Measurements from ENCODE around the gene SDR42E2.

Gene SDR42E2

GRCh38 chr16:22235839-22236745 is 73.8 kb downstream of the SDR42E2 start:
- DNase-seq: no peak
- H4K20me1 ChIP-seq (ENCODE audit: insufficient read depth, low read length): peaks cover 2% of the 10 kb centered on the region; the same call in 1 of the 2 replicates
- H2AFZ ChIP-seq (ENCODE audit: low read depth, low read length): no peak overlapping the region
- peaks cover 3% of the 10 kb centered on the region for H3K9me3 ChIP-seq (ENCODE audit: insufficient read depth, low read length, severe bottlenecking)
- no peak for ATAC-seq (ENCODE audit: insufficient read depth, low read depth)
- H3K36me3 ChIP-seq (ENCODE audit: insufficient read depth, low read length): peaks cover 30% of the 10 kb centered on the region
- no peaks in the 10 kb centered on the region for H3K27me3 ChIP-seq (ENCODE audit: insufficient read depth, low read length, poor library complexity)
- H3K4me2 ChIP-seq (ENCODE audit: insufficient read depth, low read length): no peak overlapping the region
- no peak overlapping the region for H3K4me3 ChIP-seq (ENCODE audit: low read depth in 1 of 2, low read length in 2 of 2)
- H3K9ac ChIP-seq (ENCODE audit: low read depth, low read length): no peak overlapping the region
- no peak overlapping the region for H3K27ac ChIP-seq (ENCODE audit: low read length)
- 0 out of 2 replicates have a peak, but pooled peaks cover 5% of the 10 kb centered on the region for H3K79me2 ChIP-seq (ENCODE audit: insufficient read depth, low read length)
- TF ChIP-seq CTCF (IDR thresholded peaks at IDR 0.05; ENCODE audit: borderline replicate concordance, extremely low read depth, low read length, poor library complexity, severe bottlenecking) (no peak), EZH2 (IDR thresholded peaks at IDR 0.05; ENCODE audit: borderline replicate concordance, low read depth, low read length, severe bottlenecking) (no peak)
- H3K4me1 ChIP-seq (ENCODE audit: insufficient read depth, low read length): peaks cover 9% of the 10 kb centered on the region

GRCh38 chr16:22239131-22239805 is 77.0 kb downstream of the SDR42E2 start:
- Histone ChIP-seq H3K4me3 (ENCODE audit: low read depth in 1 of 2, low read length in 2 of 2) (no peak overlapping the region), H2AFZ (ENCODE audit: low read depth, low read length) (no peak overlapping the region), H3K9ac (ENCODE audit: low read depth, low read length) (no peak overlapping the region), H3K4me1 (ENCODE audit: insufficient read depth, low read length) (peaks cover 15% of the 10 kb centered on the region), H3K36me3 (ENCODE audit: insufficient read depth, low read length) (peaks cover 19% of the 10 kb centered on the region), H4K20me1 (ENCODE audit: insufficient read depth, low read length) (no peaks in the 10 kb centered on the region), H3K27me3 (ENCODE audit: insufficient read depth, low read length, poor library complexity) (no peaks in the 10 kb centered on the region), H3K4me2 (ENCODE audit: insufficient read depth, low read length) (no peak overlapping the region), H3K9me3 (ENCODE audit: insufficient read depth, low read length, severe bottlenecking) (peaks cover 3% of the 10 kb centered on the region), H3K79me2 (ENCODE audit: insufficient read depth, low read length) (0 out of 2 replicates have a peak, but pooled peaks cover 5% of the 10 kb centered on the region), H3K27ac (ENCODE audit: low read length) (peak overlapping the region; percentile 57)
- no peak for ATAC-seq (ENCODE audit: insufficient read depth, low read depth)
- TF ChIP-seq CTCF (IDR thresholded peaks at IDR 0.05; ENCODE audit: borderline replicate concordance, extremely low read depth, low read length, poor library complexity, severe bottlenecking): no peak
- no peak for TF ChIP-seq EZH2 (IDR thresholded peaks at IDR 0.05; ENCODE audit: borderline replicate concordance, low read depth, low read length, severe bottlenecking)
- DNase-seq: no peak

- no peak overlapping the region for H3K4me3 ChIP-seq (ENCODE audit: low read depth in 1 of 2, low read length in 2 of 2)
- ATAC-seq (ENCODE audit: insufficient read depth, low read depth) (no peak), DNase-seq (no peak)
- H2AFZ ChIP-seq (ENCODE audit: low read depth, low read length): no peak overlapping the region
- H3K36me3 ChIP-seq (ENCODE audit: insufficient read depth, low read length): peaks cover 27% of the 10 kb centered on the region
- no peak overlapping the region for H3K4me2 ChIP-seq (ENCODE audit: insufficient read depth, low read length)
- no peak overlapping the region; the same call in 1 of the 2 replicates for H3K9ac ChIP-seq (ENCODE audit: low read depth, low read length)
- H3K9me3 ChIP-seq (ENCODE audit: insufficient read depth, low read length, severe bottlenecking): peaks cover 3% of the 10 kb centered on the region
- H3K27ac ChIP-seq (ENCODE audit: low read length): peak overlapping the region; percentile 79
- H3K79me2 ChIP-seq (ENCODE audit: insufficient read depth, low read length): 0 out of 2 replicates have a peak, but pooled peaks cover 5% of the 10 kb centered on the region
- H3K27me3 ChIP-seq (ENCODE audit: insufficient read depth, low read length, poor library complexity): no peaks in the 10 kb centered on the region
- TF ChIP-seq EZH2 (IDR thresholded peaks at IDR 0.05; ENCODE audit: borderline replicate concordance, low read depth, low read length, severe bottlenecking) (no peak), CTCF (IDR thresholded peaks at IDR 0.05; ENCODE audit: borderline replicate concordance, extremely low read depth, low read length, poor library complexity, severe bottlenecking) (no peak)
- H4K20me1 ChIP-seq (ENCODE audit: insufficient read depth, low read length): no peaks in the 10 kb centered on the region; the same call in 1 of the 2 replicates
- peaks cover 15% of the 10 kb centered on the region for H3K4me1 ChIP-seq (ENCODE audit: insufficient read depth, low read length)
Measured at GRCh38 chr16:22240023-22240710, 77.9 kb downstream of the SDR42E2 start.
